ENCODE results near the gene PDE11A. TPM values are rescaled to one million over a fixed set of nuclear protein-coding genes. Genes with fewer than 3 reads are reported as not detected.

PDE11A gene
- total and polyA plus RNA-seq, 2 experiments from 2014 or later: 0.08 to 0.73 TPM

DNA sequence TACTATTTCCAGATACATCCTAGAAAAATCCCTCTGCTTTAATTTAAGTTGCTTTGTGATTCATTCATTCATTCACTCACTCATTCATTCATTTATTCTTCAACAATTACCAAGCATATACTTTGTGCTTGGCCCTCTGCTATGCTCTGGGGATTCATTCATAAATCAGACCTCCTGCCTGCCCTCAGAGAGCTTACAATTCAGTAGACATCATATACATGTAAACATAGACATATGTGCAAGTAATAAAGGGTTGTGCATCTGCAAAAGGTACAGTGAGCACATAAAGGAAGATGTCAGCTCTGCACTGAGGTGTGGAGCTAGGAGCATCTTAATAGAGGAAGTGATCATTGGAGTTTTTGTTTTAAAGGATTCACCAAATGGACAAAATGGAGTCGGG, 490.6 kb downstream of the PDE11A start:
- no peaks in the 10 kb centered on the region for H3K27me3 ChIP-seq (ENCODE audit: insufficient read depth)
- TF ChIP-seq, protein P1, sequence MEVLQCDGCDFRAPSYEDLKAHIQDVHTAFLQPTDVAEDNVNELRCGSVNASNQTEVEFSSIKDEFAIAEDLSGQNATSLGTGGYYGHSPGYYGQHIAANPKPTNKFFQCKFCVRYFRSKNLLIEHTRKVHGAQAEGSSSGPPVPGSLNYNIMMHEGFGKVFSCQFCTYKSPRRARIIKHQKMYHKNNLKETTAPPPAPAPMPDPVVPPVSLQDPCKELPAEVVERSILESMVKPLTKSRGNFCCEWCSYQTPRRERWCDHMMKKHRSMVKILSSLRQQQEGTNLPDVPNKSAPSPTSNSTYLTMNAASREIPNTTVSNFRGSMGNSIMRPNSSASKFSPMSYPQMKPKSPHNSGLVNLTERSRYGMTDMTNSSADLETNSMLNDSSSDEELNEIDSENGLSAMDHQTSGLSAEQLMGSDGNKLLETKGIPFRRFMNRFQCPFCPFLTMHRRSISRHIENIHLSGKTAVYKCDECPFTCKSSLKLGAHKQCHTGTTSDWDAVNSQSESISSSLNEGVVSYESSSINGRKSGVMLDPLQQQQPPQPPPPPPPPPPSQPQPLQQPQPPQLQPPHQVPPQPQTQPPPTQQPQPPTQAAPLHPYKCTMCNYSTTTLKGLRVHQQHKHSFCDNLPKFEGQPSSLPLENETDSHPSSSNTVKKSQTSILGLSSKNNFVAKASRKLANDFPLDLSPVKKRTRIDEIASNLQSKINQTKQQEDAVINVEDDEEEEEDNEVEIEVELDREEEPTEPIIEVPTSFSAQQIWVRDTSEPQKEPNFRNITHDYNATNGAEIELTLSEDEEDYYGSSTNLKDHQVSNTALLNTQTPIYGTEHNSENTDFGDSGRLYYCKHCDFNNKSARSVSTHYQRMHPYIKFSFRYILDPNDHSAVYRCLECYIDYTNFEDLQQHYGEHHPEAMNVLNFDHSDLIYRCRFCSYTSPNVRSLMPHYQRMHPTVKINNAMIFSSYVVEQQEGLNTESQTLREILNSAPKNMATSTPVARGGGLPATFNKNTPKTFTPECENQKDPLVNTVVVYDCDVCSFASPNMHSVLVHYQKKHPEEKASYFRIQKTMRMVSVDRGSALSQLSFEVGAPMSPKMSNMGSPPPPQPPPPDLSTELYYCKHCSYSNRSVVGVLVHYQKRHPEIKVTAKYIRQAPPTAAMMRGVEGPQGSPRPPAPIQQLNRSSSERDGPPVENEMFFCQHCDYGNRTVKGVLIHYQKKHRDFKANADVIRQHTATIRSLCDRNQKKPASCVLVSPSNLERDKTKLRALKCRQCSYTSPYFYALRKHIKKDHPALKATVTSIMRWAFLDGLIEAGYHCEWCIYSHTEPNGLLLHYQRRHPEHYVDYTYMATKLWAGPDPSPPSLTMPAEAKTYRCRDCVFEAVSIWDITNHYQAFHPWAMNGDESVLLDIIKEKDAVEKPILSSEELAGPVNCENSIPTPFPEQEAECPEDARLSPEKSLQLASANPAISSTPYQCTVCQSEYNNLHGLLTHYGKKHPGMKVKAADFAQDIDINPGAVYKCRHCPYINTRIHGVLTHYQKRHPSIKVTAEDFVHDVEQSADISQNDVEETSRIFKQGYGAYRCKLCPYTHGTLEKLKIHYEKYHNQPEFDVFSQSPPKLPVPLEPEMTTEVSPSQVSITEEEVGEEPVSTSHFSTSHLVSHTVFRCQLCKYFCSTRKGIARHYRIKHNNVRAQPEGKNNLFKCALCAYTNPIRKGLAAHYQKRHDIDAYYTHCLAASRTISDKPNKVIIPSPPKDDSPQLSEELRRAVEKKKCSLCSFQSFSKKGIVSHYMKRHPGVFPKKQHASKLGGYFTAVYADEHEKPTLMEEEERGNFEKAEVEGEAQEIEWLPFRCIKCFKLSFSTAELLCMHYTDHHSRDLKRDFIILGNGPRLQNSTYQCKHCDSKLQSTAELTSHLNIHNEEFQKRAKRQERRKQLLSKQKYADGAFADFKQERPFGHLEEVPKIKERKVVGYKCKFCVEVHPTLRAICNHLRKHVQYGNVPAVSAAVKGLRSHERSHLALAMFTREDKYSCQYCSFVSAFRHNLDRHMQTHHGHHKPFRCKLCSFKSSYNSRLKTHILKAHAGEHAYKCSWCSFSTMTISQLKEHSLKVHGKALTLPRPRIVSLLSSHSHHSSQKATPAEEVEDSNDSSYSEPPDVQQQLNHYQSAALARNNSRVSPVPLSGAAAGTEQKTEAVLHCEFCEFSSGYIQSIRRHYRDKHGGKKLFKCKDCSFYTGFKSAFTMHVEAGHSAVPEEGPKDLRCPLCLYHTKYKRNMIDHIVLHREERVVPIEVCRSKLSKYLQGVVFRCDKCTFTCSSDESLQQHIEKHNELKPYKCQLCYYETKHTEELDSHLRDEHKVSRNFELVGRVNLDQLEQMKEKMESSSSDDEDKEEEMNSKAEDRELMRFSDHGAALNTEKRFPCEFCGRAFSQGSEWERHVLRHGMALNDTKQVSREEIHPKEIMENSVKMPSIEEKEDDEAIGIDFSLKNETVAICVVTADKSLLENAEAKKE (CRISPR knock-in tag; IDR thresholded peaks at IDR 0.05): no peak
- no peak for TF ChIP-seq POLR2AphosphoS5 (IDR thresholded peaks at IDR 0.05; ENCODE audit: low read depth)
- TF ChIP-seq STAT1 (IDR thresholded peaks at IDR 0.05; ENCODE audit: unreplicated experiment): no peak
- TF ChIP-seq NANOG (IDR thresholded peaks at IDR 0.05; ENCODE audit: borderline replicate concordance): no peak
- no peak for TF ChIP-seq ZNF114 (CRISPR knock-in tag; IDR thresholded peaks at IDR 0.05)
- no peak for TF ChIP-seq EZH2phosphoT487 (IDR thresholded peaks at IDR 0.05; ENCODE audit: unreplicated experiment)
- H3F3A ChIP-seq (replicated peaks; ENCODE audit: low read depth): no peaks in the 10 kb centered on the region
- no peak for ATAC-seq
- H3K36me3 Mint-ChIP-seq (ENCODE audit: low read depth): no peaks in the 10 kb centered on the region
- no peaks in the 10 kb centered on the region for H3K4me1 ChIP-seq (ENCODE audit: insufficient read depth)
- H3K4me2 ChIP-seq: no peak overlapping the region
- H3K9me3 Mint-ChIP-seq: no peaks in the 10 kb centered on the region
- H3K9me2 ChIP-seq (ENCODE audit: insufficient read depth): peaks cover 12% of the 10 kb centered on the region; the same call in 1 of the 2 replicates
- H3K27ac Mint-ChIP-seq: no peak overlapping the region
- H4K20me1 ChIP-seq (replicated peaks; ENCODE audit: insufficient read depth): no peaks in the 10 kb centered on the region
- no peak for DNase-seq (ENCODE audit: low spot score)
- no peak overlapping the region for H3K27ac ChIP-seq (ENCODE audit: low read depth)
- H3K4me3 ChIP-seq: no peak overlapping the region
- H3K27me3 Mint-ChIP-seq (ENCODE audit: insufficient read depth, low read depth, poor library complexity): no peaks in the 10 kb centered on the region
- no peak overlapping the region for H3K4me3 Mint-ChIP-seq
- no peaks in the 10 kb centered on the region for H3K4me1 Mint-ChIP-seq
- no peaks in the 10 kb centered on the region for H3K36me3 ChIP-seq (ENCODE audit: insufficient read depth)
- no peak overlapping the region for H2AFZ ChIP-seq
- no peaks in the 10 kb centered on the region for H3K79me2 ChIP-seq (replicated peaks; ENCODE audit: insufficient read depth)

DNA sequence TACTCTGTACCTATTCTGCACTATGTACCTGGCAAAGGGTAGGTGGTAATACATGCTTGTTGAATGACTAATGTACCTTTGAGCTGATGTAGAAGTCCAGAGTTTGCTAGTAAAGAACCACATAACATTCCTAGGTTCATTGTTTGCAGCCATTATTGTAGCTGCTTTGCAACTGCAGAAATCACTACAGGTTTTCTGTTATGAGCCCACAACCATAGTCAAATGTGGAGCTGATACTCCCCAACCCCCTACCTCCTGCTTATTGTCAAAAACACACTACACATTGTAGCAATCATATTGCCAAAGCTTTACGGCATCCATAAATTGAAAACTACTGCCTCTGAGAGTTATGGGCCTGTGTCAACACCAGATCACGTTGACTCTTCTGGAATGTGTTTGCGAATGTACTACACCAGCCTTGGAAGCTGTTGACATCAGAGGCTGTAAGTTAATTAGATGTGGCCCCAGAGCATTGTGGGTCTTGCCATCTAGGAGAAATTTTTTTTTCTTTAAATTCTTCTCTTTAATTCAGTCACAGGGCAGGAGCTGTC, 493.0 kb downstream of the PDE11A start:
- no peak for DNase-seq (ENCODE audit: low spot score)
- Histone ChIP-seq H3K27ac (ENCODE audit: low read depth) (no peak overlapping the region), H3K27me3 (ENCODE audit: insufficient read depth) (no peaks in the 10 kb centered on the region), H3K4me1 (ENCODE audit: insufficient read depth) (no peaks in the 10 kb centered on the region), H3F3A (replicated peaks; ENCODE audit: low read depth) (no peaks in the 10 kb centered on the region), H3K36me3 (ENCODE audit: insufficient read depth) (no peaks in the 10 kb centered on the region), H4K20me1 (replicated peaks; ENCODE audit: insufficient read depth) (no peaks in the 10 kb centered on the region), H2AFZ (no peak overlapping the region), H3K4me2 (no peak overlapping the region), H3K4me3 (no peak overlapping the region), H3K79me2 (replicated peaks; ENCODE audit: insufficient read depth) (no peaks in the 10 kb centered on the region), H3K9me2 (ENCODE audit: insufficient read depth) (peaks cover 12% of the 10 kb centered on the region; the same call in 1 of the 2 replicates)
- Mint-ChIP-seq H3K27ac (no peak overlapping the region), H3K27me3 (ENCODE audit: insufficient read depth, low read depth, poor library complexity) (no peaks in the 10 kb centered on the region), H3K4me1 (no peaks in the 10 kb centered on the region), H3K36me3 (ENCODE audit: low read depth) (no peaks in the 10 kb centered on the region), H3K4me3 (no peak overlapping the region), H3K9me3 (no peaks in the 10 kb centered on the region)
- no peak for ATAC-seq
- no peak for TF ChIP-seq ZNF114 (CRISPR knock-in tag; IDR thresholded peaks at IDR 0.05)
- no peak for TF ChIP-seq EZH2phosphoT487 (IDR thresholded peaks at IDR 0.05; ENCODE audit: unreplicated experiment)
- TF ChIP-seq ZNF331 (CRISPR knock-in tag; IDR thresholded peaks at IDR 0.05; ENCODE audit: low read depth): no peak
- no peak for TF ChIP-seq POLR2AphosphoS5 (IDR thresholded peaks at IDR 0.05; ENCODE audit: low read depth)
- no peak for TF ChIP-seq EZH2 (IDR thresholded peaks at IDR 0.05; ENCODE audit: low read depth, unreplicated experiment)
- no peak for TF ChIP-seq JUNB (IDR thresholded peaks at IDR 0.05; ENCODE audit: unreplicated experiment)
- TF ChIP-seq, protein P2, sequence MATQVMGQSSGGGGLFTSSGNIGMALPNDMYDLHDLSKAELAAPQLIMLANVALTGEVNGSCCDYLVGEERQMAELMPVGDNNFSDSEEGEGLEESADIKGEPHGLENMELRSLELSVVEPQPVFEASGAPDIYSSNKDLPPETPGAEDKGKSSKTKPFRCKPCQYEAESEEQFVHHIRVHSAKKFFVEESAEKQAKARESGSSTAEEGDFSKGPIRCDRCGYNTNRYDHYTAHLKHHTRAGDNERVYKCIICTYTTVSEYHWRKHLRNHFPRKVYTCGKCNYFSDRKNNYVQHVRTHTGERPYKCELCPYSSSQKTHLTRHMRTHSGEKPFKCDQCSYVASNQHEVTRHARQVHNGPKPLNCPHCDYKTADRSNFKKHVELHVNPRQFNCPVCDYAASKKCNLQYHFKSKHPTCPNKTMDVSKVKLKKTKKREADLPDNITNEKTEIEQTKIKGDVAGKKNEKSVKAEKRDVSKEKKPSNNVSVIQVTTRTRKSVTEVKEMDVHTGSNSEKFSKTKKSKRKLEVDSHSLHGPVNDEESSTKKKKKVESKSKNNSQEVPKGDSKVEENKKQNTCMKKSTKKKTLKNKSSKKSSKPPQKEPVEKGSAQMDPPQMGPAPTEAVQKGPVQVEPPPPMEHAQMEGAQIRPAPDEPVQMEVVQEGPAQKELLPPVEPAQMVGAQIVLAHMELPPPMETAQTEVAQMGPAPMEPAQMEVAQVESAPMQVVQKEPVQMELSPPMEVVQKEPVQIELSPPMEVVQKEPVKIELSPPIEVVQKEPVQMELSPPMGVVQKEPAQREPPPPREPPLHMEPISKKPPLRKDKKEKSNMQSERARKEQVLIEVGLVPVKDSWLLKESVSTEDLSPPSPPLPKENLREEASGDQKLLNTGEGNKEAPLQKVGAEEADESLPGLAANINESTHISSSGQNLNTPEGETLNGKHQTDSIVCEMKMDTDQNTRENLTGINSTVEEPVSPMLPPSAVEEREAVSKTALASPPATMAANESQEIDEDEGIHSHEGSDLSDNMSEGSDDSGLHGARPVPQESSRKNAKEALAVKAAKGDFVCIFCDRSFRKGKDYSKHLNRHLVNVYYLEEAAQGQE (IDR thresholded peaks at IDR 0.05; ENCODE audit: unreplicated experiment): no peak
- TF ChIP-seq STAT1 (IDR thresholded peaks at IDR 0.05; ENCODE audit: unreplicated experiment): no peak
